OCI-LY7 (cell line): ENCODE data around the gene PLXDC2. TPM values are rescaled to one million over a fixed set of nuclear protein-coding genes. Genes with fewer than 3 reads are reported as not detected.

Source experiments
- BruUV-seq: library from RNA; stranded (reverse); fragments of 400-500 nt; replicated peaks from 2 replicates; lab custom pipeline; 2021; lab: Mats Ljungman, UMichigan
- CTCF ChIA-PET: fragments of 300-600 bp; sonication (Branson Sonifier 250); formaldehyde crosslinking; loops from one replicate; lab custom pipeline; 2022; ENCODE audit warnings: antibody characterized with exemption; ENCODE audit not compliant: unreplicated experiment; lab: Charles Lee
- POLR2A ChIA-PET: fragments of 300-600 bp; sonication (Branson Sonifier 250); formaldehyde crosslinking; loops from one replicate; lab custom pipeline; 2022; ENCODE audit warnings: antibody characterized with exemption; lab: Charles Lee
- DNase-seq: peaks from one replicate; pipeline ENCODE4 v3.0.0-alpha.2; 2015; ENCODE audit warnings: low spot score
- H2AFZ ChIP-seq: fragments of 200-600 bp; sonication (generic), shearing (Covaris generic); 2 replicates; pipeline ENCODE4 v1.6.1; 2014; ENCODE audit warnings: mild to moderate bottlenecking, antibody characterized with exemption, low read length, moderate library complexity
- H3K27ac ChIP-seq: fragments of 200-600 bp; sonication (generic); 2 replicates; pipeline ENCODE4 v1.5.1; 2014; ENCODE audit warnings: mixed run types, low read depth, mild to moderate bottlenecking, moderate library complexity, low read length, inconsistent platforms; ENCODE audit not compliant: poor library complexity, severe bottlenecking
- H3K36me3 ChIP-seq: fragments of 200-600 bp; sonication (generic); 2 replicates; pipeline ENCODE4 v1.6.1; 2014; ENCODE audit warnings: mild to moderate bottlenecking, antibody characterized with exemption, low read length, moderate library complexity, mixed read lengths; ENCODE audit not compliant: insufficient read depth
- H3K4me1 ChIP-seq: fragments of 200-600 bp; sonication (generic); 2 replicates; pipeline ENCODE4 v1.5.1; 2014; ENCODE audit warnings: mild to moderate bottlenecking, low read length; ENCODE audit not compliant: insufficient read depth, poor library complexity, severe bottlenecking
- H3K4me2 ChIP-seq: fragments of 200-600 bp; sonication (generic); 2 replicates; pipeline ENCODE4 v1.6.1; 2014; ENCODE audit warnings: mild to moderate bottlenecking, low read length
- H3K4me3 ChIP-seq: fragments of 200-600 bp; sonication (generic); 2 replicates; pipeline ENCODE4 v1.5.1; 2014; ENCODE audit warnings: mild to moderate bottlenecking, low read depth, low read length; ENCODE audit not compliant: poor library complexity, severe bottlenecking
- H3K79me2 ChIP-seq: fragments of 200-600 bp; sonication (generic); 2 replicates; pipeline ENCODE4 v1.6.1; 2016; ENCODE audit warnings: low read depth, mild to moderate bottlenecking, low read length, moderate library complexity, mixed read lengths; ENCODE audit not compliant: insufficient read depth
- H3K9me2 ChIP-seq: fragments of 200-600 bp; sonication (generic); 2 replicates; pipeline ENCODE4 v1.6.1; 2016; ENCODE audit warnings: mild to moderate bottlenecking, low read length, mixed read lengths; ENCODE audit not compliant: insufficient read depth
- H3K9me3 ChIP-seq: fragments of 200-600 bp; sonication (generic); 2 replicates; pipeline ENCODE4 v1.6.1; 2014; ENCODE audit warnings: mild to moderate bottlenecking, mixed run types, low read length, mixed read lengths
- H4K20me1 ChIP-seq: fragments of 200-600 bp; sonication (generic); 2 replicates; pipeline ENCODE4 v1.6.1; 2014; ENCODE audit warnings: mild to moderate bottlenecking, antibody characterized with exemption, low read length, moderate library complexity, mixed read lengths; ENCODE audit not compliant: insufficient read depth
- EZH2phosphoT487 ChIP-seq: fragments of 200-600 bp; sonication (generic); IDR thresholded peaks from 2 replicates; pipeline ENCODE4 v1.6.1; 2018; ENCODE audit warnings: low read depth, borderline replicate concordance, mild to moderate bottlenecking, mixed run types, antibody characterized with exemption, low read length, moderate library complexity, mixed read lengths
- intact Hi-C: fragments of 100-400 bp; cut with micrococcal nuclease; formaldehyde crosslinking; loops from one replicate; pipeline ENCODE4 v1.10.0; 2022; ENCODE audit not compliant: unreplicated experiment
- total RNA-seq, 2 experiments: library from RNA; depleted of rRNA in 1 of 2; stranded (reverse); fragments of >200 nt in 1 of 2; shearing (Covaris generic) in 1 of 2; gene quantifications; 2 replicates each; pipeline ENCODE4 v1.2.3, GENCODE V29; 2014 to 2022
- TF ChIP-seq, protein P1 (sequence below): fragments of 200-600 bp; sonication (generic); conservative IDR thresholded peaks from 2 replicates; pipeline ENCODE4 v1.5.1; 2014; ENCODE audit warnings: mild to moderate bottlenecking, antibody characterized with exemption, low read length, moderate library complexity, mixed read lengths

The PLXDC2 gene
- total RNA-seq, 2 experiments from 2014 or later, result not detected

DNA sequence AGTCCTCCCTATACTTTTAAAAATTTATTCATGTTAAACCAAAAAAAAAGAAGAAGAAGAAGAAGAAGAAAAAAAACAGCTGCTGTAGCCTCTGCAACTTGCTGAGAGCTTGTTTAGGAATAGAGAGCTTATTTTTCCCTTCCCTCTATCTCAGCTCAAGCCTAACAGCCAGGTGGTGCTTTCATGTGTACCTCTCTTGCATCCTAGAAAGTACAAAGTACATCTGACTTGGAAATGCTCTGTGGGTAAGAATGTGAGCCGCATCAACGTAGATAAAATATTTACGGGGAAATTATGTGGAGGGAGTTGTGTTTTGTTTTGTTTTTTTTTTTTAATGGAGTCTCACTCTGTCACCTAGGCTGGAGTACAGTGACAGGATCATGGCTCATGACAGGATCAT, 99.6 kb downstream of the PLXDC2 start:
- no peaks in the 10 kb centered on the region for H3K4me1 ChIP-seq
- DNase-seq, result no peak
- BruUV-seq, result no TSS peak
- intact Hi-C loops, result no loop called here
- H3K27ac ChIP-seq, result no peak overlapping the region
- H4K20me1 ChIP-seq, result no peaks in the 10 kb centered on the region
- H2AFZ ChIP-seq, result no peak overlapping the region
- no peaks in the 10 kb centered on the region for H3K9me2 ChIP-seq
- ChIA-PET POLR2A (no interaction called here), CTCF (no interaction called here)
- H3K79me2 ChIP-seq, result no peaks in the 10 kb centered on the region
- no peaks in the 10 kb centered on the region for H3K36me3 ChIP-seq
- H3K4me3 ChIP-seq, result no peak overlapping the region
- TF ChIP-seq EZH2phosphoT487, result no peak
- TF ChIP-seq, protein P1, sequence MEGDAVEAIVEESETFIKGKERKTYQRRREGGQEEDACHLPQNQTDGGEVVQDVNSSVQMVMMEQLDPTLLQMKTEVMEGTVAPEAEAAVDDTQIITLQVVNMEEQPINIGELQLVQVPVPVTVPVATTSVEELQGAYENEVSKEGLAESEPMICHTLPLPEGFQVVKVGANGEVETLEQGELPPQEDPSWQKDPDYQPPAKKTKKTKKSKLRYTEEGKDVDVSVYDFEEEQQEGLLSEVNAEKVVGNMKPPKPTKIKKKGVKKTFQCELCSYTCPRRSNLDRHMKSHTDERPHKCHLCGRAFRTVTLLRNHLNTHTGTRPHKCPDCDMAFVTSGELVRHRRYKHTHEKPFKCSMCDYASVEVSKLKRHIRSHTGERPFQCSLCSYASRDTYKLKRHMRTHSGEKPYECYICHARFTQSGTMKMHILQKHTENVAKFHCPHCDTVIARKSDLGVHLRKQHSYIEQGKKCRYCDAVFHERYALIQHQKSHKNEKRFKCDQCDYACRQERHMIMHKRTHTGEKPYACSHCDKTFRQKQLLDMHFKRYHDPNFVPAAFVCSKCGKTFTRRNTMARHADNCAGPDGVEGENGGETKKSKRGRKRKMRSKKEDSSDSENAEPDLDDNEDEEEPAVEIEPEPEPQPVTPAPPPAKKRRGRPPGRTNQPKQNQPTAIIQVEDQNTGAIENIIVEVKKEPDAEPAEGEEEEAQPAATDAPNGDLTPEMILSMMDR, result no peak
- no peak overlapping the region for H3K4me2 ChIP-seq
- no peaks in the 10 kb centered on the region for H3K9me3 ChIP-seq

DNA sequence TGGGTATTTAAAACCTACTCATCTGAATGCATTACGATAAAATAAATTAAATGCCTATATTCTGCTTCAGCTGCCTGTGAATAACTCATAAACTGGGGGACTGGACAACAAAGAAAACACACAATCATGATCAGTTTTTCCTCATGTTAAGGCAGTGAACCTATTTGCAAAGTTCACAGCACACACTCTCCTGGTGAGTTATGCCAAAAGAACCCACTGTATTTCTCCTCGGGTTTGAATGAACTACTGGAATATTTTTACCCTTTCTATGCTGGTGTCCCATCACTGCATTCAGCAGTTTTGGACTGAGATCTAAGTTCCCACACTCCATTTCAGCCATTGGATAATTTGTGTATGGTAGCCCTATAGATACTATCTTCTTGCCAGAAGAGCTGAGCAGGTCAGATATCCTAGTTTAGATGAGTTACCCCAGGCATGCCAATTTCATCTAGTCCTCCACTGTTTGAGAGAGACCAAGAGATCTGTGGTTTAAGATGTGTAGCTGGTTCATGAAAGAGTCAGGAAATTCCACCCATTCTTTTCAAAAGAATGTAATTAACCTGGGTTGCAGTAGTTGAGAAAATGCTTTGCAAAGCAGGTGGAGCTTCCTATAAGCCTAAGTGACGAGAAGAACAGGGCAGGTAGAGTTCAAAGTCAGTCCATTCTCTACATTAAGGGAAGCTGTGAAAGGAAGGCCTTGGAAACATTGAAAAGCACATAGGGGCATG, 101.7 kb downstream of the PLXDC2 start:
- no TSS peak for BruUV-seq
- H3K4me1 ChIP-seq, result no peaks in the 10 kb centered on the region
- H3K4me3 ChIP-seq, result no peak overlapping the region
- no peak for TF ChIP-seq EZH2phosphoT487
- TF ChIP-seq, protein P1, result no peak
- no peaks in the 10 kb centered on the region for H3K9me2 ChIP-seq
- no peak overlapping the region for H2AFZ ChIP-seq
- H3K36me3 ChIP-seq, result no peaks in the 10 kb centered on the region
- intact Hi-C loops, result no loop called here
- POLR2A ChIA-PET, result interaction anchor here (0.6 kb wide), 1 partner anchor 94 kb away, joined by 3 read pairs; no protein-coding TSS in a partner anchor
- H3K79me2 ChIP-seq, result no peaks in the 10 kb centered on the region
- DNase-seq, result no peak
- H4K20me1 ChIP-seq, result no peaks in the 10 kb centered on the region
- no peak overlapping the region for H3K4me2 ChIP-seq
- H3K27ac ChIP-seq, result no peak overlapping the region
- H3K9me3 ChIP-seq, result no peaks in the 10 kb centered on the region
- CTCF ChIA-PET, result no interaction called here

DNA sequence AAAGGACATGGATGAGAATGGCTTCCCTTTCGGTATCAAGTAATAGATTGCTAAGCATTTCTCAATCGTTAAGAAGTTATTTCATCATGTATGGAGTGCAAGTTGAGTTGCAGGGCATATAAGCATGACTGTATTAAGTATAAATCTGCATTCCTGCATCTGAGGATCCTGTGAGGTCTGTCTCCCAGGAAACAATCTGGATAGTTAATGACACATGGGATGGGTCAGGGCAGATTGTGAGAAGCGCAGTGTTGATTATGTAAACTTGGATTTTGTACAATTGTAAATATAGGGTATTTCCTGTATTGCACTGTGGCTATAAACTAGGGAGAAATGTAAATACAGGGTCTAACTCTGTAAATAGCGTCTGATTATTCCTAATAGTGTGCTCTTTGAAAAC, 102.6 kb downstream of the PLXDC2 start:
- DNase-seq, result no peak
- POLR2A ChIA-PET, result no interaction called here
- no TSS peak for BruUV-seq
- H3K4me1 ChIP-seq, result no peaks in the 10 kb centered on the region
- no peaks in the 10 kb centered on the region for H3K9me3 ChIP-seq
- CTCF ChIA-PET, result no interaction called here
- no peak overlapping the region for H3K4me3 ChIP-seq
- H3K9me2 ChIP-seq, result no peaks in the 10 kb centered on the region
- no peak overlapping the region for H3K4me2 ChIP-seq
- no peaks in the 10 kb centered on the region for H3K36me3 ChIP-seq
- TF ChIP-seq, protein P1, result no peak
- no peak for TF ChIP-seq EZH2phosphoT487
- no peak overlapping the region for H3K27ac ChIP-seq
- intact Hi-C loops, result no loop called here
- no peak overlapping the region for H2AFZ ChIP-seq
- no peaks in the 10 kb centered on the region for H4K20me1 ChIP-seq
- no peaks in the 10 kb centered on the region for H3K79me2 ChIP-seq
